HepG2 (cell line): ENCODE measurements around the gene AGFG1. TPM values are rescaled to one million over a fixed set of nuclear protein-coding genes. Genes with fewer than 3 reads are reported as not detected.
A peak's percentile ranks its signal among the peaks of the same experiment; 100 is the strongest.

Source experiments
- AHR ChIP-seq: IDR thresholded peaks from 2 replicates; pipeline ENCODE4 v1.6.1; 2018; ENCODE audit warnings: missing genetic modification reagents, missing compliant biosample characterization
- CCAR2 ChIP-seq: fragments of 200-400 bp; formaldehyde crosslinking; optimal IDR thresholded peaks from 2 replicates; pipeline ENCODE3; 2018; ENCODE audit warnings: low read depth, mild to moderate bottlenecking, low read length, moderate library complexity
- CENPBD1 ChIP-seq: sonication (generic); formaldehyde crosslinking; IDR thresholded peaks from 2 replicates; pipeline ENCODE4 v1.8.0; 2022; ENCODE audit warnings: missing genetic modification reagents, low read depth, mild to moderate bottlenecking, borderline replicate concordance
- CENPT ChIP-seq: sonication (generic); formaldehyde crosslinking; IDR thresholded peaks from 2 replicates; pipeline ENCODE4 v1.8.0; 2022; ENCODE audit warnings: low read depth, mild to moderate bottlenecking, moderate library complexity, missing genetic modification reagents
- DZIP1 ChIP-seq: sonication (generic); formaldehyde crosslinking; IDR thresholded peaks from 2 replicates; pipeline ENCODE4 v1.5.0; 2020; ENCODE audit warnings: mild to moderate bottlenecking, missing genetic modification reagents
- EED ChIP-seq: sonication (generic); formaldehyde crosslinking; IDR thresholded peaks from 2 replicates; pipeline ENCODE4 v1.5.0; 2020; ENCODE audit warnings: mild to moderate bottlenecking, missing genetic modification reagents
- ETV6 ChIP-seq: sonication (generic); formaldehyde crosslinking; conservative IDR thresholded peaks from 2 replicates; pipeline ENCODE4 v1.4.0; 2020; ENCODE audit warnings: missing genetic modification reagents
- HNRNPLL ChIP-seq: fragments of 200-400 bp; formaldehyde crosslinking; IDR thresholded peaks from 2 replicates; pipeline ENCODE4 v1.6.1; 2017; ENCODE audit warnings: mild to moderate bottlenecking, low read depth, low read length; ENCODE audit not compliant: poor library complexity, severe bottlenecking
- MAX ChIP-seq: IDR thresholded peaks from 2 replicates; pipeline ENCODE4 v1.6.1; 2012; ENCODE audit warnings: inconsistent platforms
- NR2F6 ChIP-seq, 2 experiments: IDR thresholded peaks; 2 replicates each; pipeline ENCODE4 v1.6.1; 2016; ENCODE audit warnings: antibody characterized with exemption in 1 of 2, mild to moderate bottlenecking in 1 of 2
- SAP130 ChIP-seq: IDR thresholded peaks from 2 replicates; pipeline ENCODE4 v1.6.1; 2016; ENCODE audit warnings: low read depth
- SIX1 ChIP-seq: sonication (generic); formaldehyde crosslinking; IDR thresholded peaks from 2 replicates; pipeline ENCODE4 v1.4.0; 2020; ENCODE audit warnings: missing genetic modification reagents, borderline replicate concordance
- SRY ChIP-seq: sonication (generic); formaldehyde crosslinking; IDR thresholded peaks from 2 replicates; pipeline ENCODE4 v1.8.0; 2022; ENCODE audit warnings: mild to moderate bottlenecking, missing genetic modification reagents
- SSRP1 ChIP-seq: IDR thresholded peaks from 2 replicates; pipeline ENCODE4 v1.6.1; 2016; ENCODE audit warnings: control low read depth
- TARDBP ChIP-seq: sonication (generic); formaldehyde crosslinking; IDR thresholded peaks from 2 replicates; pipeline ENCODE4 v1.8.0; 2022; ENCODE audit warnings: mild to moderate bottlenecking, missing genetic modification reagents
- XRCC5 ChIP-seq: fragments of 200-400 bp; formaldehyde crosslinking; optimal IDR thresholded peaks from 2 replicates; pipeline ENCODE3; 2017; ENCODE audit warnings: mild to moderate bottlenecking, low read length
- ZNF274 ChIP-seq: sonication (generic); formaldehyde crosslinking; IDR thresholded peaks from 2 replicates; pipeline ENCODE4 v1.5.1; 2020; ENCODE audit warnings: mild to moderate bottlenecking, missing genetic modification reagents
- ZNF383 ChIP-seq: sonication (generic); formaldehyde crosslinking; IDR thresholded peaks from 2 replicates; pipeline ENCODE4 v1.4.0; 2020; ENCODE audit warnings: missing genetic modification reagents, mild to moderate bottlenecking, borderline replicate concordance
- ZNF543 ChIP-seq: sonication (generic); formaldehyde crosslinking; IDR thresholded peaks from 2 replicates; pipeline ENCODE4 v1.4.0; 2020; ENCODE audit warnings: mild to moderate bottlenecking, missing genetic modification reagents
- ZNF563 ChIP-seq: sonication (generic); formaldehyde crosslinking; IDR thresholded peaks from 2 replicates; pipeline ENCODE4 v1.8.0; 2022; ENCODE audit warnings: mild to moderate bottlenecking, moderate library complexity, missing genetic modification reagents
- ZNF782 ChIP-seq: sonication (generic); formaldehyde crosslinking; IDR thresholded peaks from 2 replicates; pipeline ENCODE4 v1.4.0; 2020; ENCODE audit warnings: missing genetic modification reagents, mild to moderate bottlenecking, borderline replicate concordance
- ZNF83 ChIP-seq: sonication (generic); formaldehyde crosslinking; IDR thresholded peaks from 2 replicates; pipeline ENCODE4 v1.4.0; 2020; ENCODE audit warnings: missing genetic modification reagents, mild to moderate bottlenecking, borderline replicate concordance
- ZSCAN5A ChIP-seq: sonication (generic); formaldehyde crosslinking; IDR thresholded peaks from 2 replicates; pipeline ENCODE4 v1.8.0; 2022; ENCODE audit warnings: mild to moderate bottlenecking, missing genetic modification reagents, borderline replicate concordance
- ZXDC ChIP-seq: sonication (generic); formaldehyde crosslinking; IDR thresholded peaks from 2 replicates; pipeline ENCODE4 v1.5.0; 2020; ENCODE audit warnings: mild to moderate bottlenecking, missing genetic modification reagents
- polyA plus RNA-seq, 8 experiments: library from polyadenylated mRNA; depleted of rRNA in 3 of 8; stranded (reverse) in 7 of 8; unstranded in 1 of 8; fragments of >200 nt; fragmentation: Illumina TruSeq in 4 of 8; extraction: Trizol in 4 of 8; gene quantifications; 2 replicates each; pipeline versions ENCODE4 v1.2.1 to v1.2.3, GENCODE V29; 2011 to 2016; ENCODE audit warnings: low read depth in 4 of 8, missing spikeins in 1 of 8, mixed read lengths in 1 of 8; ENCODE audit not compliant: insufficient read depth in 1 of 8
- total RNA-seq, 5 experiments: library from RNA; depleted of rRNA; stranded (reverse); fragments of >200 nt; fragmentation: Illumina TruSeq; extraction: Trizol; gene quantifications; 2 replicates each; pipeline ENCODE4 v1.2.3, GENCODE V29; 2016; ENCODE audit warnings: low read depth in 1 of 5

AGFG1 gene
- total and polyA plus RNA-seq, 2 of the 13 experiments (the other 11 are each of a cell fraction or from before 2014, with no cell fraction given), result 145 to 168 TPM

GRCh38 chr2:227471924-227472264, at the start of gene AGFG1 (continued):
- 0 out of 2 replicates have a peak, but pooled peaks have one; percentile 45 for TF ChIP-seq DZIP1
- TF ChIP-seq AHR (CRISPR knock-in tag), result no peak
- peak; percentile 91 for TF ChIP-seq XRCC5
- peak; percentile 64; the same call in 1 of the 2 replicates for TF ChIP-seq ZNF782 (CRISPR knock-in tag)
- TF ChIP-seq ZNF383 (CRISPR knock-in tag), result no peak
- TF ChIP-seq CENPT, result 0 out of 2 replicates have a peak, but pooled peaks have one; percentile 40
- peak; percentile 72; the same call in 1 of the 2 replicates for TF ChIP-seq SRY (CRISPR knock-in tag)
- no peak for TF ChIP-seq NR2F6 (IDR thresholded peaks at IDR 0.05)
- TF ChIP-seq NR2F6 (CRISPR knock-in tag; IDR thresholded peaks at IDR 0.05), result 0 out of 2 replicates have a peak, but pooled peaks have one; percentile 44
- no peak for TF ChIP-seq CCAR2
- TF ChIP-seq ZNF83 (CRISPR knock-in tag), result no peak
- TF ChIP-seq ETV6 (CRISPR knock-in tag), result peak; percentile 64; the same call in 1 of the 2 replicates
- peak; percentile 41; the same call in 1 of the 2 replicates for TF ChIP-seq SIX1
- peak; percentile 86; the same call in 1 of the 2 replicates for TF ChIP-seq CENPBD1 (CRISPR knock-in tag)
- TF ChIP-seq ZNF274 (CRISPR knock-in tag), result 0 out of 2 replicates have a peak, but pooled peaks have one; percentile 47
- TF ChIP-seq ZSCAN5A, result peak; percentile 82; the same call in 1 of the 2 replicates
- 0 out of 2 replicates have a peak, but pooled peaks have one; percentile 79 for TF ChIP-seq SSRP1 (CRISPR knock-in tag)
- TF ChIP-seq EED (CRISPR knock-in tag), result no peak
- TF ChIP-seq ZNF543, result peak; percentile 29; the same call in 1 of the 2 replicates
- TF ChIP-seq ZNF563 (CRISPR knock-in tag), result 0 out of 2 replicates have a peak, but pooled peaks have one; percentile 9
- peak; percentile 75 for TF ChIP-seq TARDBP (CRISPR knock-in tag)
- peak; percentile 83 for TF ChIP-seq SAP130
- no peak for TF ChIP-seq ZXDC
- TF ChIP-seq HNRNPLL, result peak; percentile 67
- TF ChIP-seq MAX, result peak; percentile 14; the same call in 1 of the 2 replicates
